ENCODE data around the gene MED31.

DNA sequence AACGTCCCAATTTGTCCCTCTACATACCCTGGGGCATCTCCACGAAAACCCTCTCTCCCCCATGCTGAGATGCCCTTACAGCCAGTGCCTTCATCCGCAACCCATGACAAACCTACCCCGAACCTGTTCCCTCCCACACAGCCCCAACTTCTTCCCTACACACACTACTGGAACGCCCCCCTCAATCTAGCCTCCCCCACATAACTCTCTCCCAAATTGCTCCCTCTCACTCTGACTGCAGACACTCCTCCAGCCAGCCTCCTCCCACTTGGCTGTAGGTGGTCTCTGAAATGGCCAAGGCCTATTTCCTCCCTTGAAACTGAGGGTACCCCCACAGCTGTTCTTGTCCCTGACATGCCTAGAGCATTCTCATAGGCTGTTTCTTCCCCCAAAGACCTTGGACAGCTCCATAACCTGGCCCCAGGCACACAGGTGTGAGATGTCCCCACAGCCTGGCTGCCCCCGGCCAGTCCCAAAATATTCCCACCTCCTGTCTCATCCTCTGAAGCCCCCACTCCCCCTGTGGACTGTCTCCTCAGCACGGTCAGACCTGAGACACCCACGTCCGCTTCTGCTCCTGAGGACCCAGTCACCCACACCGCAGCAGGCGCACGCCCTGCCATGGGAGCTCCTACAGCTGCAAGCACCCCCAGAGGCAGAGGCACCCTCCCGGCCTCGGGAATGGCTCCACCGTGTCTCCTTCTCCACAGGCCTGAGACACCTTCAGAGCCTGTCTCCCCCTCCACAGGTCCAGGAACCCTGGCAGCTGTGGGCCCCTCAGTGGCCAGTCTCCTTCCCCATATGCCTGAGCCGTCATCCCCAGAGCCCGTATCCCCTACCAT, 14.6 kb downstream of the MED31 start:
- TF ChIP-seq, protein P1, sequence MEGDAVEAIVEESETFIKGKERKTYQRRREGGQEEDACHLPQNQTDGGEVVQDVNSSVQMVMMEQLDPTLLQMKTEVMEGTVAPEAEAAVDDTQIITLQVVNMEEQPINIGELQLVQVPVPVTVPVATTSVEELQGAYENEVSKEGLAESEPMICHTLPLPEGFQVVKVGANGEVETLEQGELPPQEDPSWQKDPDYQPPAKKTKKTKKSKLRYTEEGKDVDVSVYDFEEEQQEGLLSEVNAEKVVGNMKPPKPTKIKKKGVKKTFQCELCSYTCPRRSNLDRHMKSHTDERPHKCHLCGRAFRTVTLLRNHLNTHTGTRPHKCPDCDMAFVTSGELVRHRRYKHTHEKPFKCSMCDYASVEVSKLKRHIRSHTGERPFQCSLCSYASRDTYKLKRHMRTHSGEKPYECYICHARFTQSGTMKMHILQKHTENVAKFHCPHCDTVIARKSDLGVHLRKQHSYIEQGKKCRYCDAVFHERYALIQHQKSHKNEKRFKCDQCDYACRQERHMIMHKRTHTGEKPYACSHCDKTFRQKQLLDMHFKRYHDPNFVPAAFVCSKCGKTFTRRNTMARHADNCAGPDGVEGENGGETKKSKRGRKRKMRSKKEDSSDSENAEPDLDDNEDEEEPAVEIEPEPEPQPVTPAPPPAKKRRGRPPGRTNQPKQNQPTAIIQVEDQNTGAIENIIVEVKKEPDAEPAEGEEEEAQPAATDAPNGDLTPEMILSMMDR (IDR thresholded peaks at IDR 0.05 in 8 of 11, conservative IDR thresholded peaks at IDR 0.05 in 3 of 11) = no peak
- no peak for TF ChIP-seq POLR2A (IDR thresholded peaks at IDR 0.05)
